Kidney glomerular epithelial cell (primary cell): Measurements from ENCODE around the gene PTPN7.
"Not testable (repeated sequence)": the region's sequence is repeated elsewhere in the genome, so short reads cannot be mapped to it uniquely, and the experiment has no call there.

Experiments used
- DNase-seq: peaks from one replicate; lab custom pipeline; 2025; lab: John Stamatoyannopoulos, UW

The PTPN7 gene

DNA sequence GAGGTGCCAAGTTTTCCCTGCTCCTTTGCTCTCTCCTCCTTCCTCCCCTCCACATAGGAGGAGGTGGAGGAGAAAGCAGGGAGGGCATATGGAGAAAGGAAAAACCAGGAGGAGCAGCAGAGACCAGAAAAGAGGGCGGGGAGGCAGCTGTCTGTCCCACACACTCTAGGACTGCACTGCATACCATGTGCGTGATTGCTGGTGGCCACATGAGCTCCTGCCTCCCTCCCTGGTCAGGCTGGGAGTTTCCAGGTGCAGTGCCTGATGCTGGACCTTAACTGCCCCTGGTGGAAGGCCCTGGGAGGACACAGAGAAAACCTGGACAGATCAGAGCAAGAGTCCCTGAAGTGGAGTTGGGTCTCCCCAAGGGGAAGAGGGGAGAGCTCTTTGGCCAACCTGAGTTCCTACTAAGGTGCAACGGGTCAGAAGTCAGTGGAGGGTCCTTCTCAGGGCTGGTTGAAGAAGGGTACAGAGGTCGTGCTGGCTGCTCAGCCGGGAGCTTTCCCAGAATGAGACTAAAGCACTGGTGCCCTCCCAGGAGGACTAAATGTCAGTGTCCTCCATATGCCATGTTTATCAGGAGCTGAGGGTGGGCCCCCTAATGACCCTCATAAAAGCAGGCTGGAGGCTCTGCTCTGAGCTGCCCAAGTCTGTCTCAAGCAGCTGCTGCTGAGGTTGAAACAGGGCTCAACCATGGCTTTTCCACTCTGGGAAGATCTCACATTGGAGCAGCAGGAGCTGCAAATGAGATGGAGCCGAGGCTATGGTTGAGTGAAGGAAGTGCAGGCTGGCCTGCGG is 29.7 kb upstream of the PTPN7 start:
- DNase-seq: peak; percentile 30

DNA sequence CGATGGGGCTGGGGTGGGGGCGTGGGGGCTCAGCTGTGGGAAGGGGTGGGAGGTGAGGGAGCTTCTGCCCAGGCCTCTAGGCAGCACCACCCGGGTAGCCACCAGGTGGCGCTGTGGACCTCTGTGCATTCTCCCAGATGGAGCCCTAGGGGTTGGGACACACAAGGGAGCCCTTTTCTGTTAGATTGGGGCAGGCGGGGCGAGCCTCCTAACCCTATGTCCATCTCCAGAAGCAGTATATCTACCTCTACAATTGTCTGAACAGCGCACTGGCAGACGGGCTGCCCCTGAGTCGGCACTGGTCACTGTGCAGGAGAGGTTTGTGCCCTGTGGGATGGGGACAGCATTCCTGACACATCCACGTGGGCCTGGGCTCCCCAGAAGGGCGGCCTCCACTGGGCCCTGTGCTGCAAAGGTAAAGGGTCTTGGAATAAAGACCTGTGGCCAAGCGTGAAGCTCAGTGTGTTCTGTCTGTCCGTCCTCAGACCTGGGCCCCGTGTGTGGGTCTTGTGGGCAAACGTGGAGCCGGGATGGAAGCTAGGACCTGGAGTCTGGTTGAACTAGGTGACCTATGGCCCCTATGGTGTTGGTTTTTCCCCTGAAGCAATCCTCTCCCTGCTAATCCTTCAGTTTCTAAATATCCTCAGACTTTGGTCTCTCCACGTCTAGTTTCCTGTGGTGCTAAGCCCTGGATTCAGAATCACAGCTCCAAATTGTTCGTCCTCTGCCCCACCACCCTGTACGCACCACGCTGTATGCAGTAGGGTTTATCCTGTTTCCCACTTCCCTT is 28.8 kb upstream of the PTPN7 start:
- no peak for DNase-seq

DNA sequence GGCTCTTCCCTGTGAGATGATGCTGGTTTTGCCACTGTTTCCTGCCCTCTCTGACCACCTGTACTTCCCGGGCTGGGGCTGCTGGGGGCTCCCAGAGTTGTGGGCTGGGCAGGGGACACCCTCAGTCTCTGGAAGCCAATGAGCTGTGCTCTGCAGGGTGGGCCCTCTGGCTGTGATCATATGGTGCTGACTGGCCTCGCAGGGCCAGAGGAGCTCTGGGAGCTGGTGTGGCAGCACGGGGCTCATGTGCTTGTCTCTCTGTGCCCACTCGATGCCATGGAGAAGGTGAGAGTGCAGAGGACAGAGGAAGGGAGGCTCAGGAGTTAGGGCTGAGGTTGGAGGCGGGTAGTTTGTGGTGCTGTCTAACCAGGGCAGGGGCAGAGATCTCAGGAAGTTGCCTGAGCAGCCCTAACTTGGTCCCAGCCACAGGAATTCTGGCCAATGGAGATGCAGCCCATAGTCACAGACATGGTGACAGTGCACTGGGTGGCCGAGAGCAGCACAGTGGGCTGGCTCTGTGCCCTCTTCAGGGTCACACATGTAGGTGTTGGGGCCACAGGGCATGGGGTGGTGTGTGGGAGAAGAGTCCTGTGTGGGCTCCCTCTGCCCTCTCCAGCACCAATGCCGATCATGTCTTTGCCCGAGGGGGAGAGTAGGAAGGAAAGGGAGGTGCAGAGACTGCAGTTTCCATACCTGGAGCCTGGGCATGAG is 27.4 kb upstream of the PTPN7 start:
- DNase-seq: no peak

DNA sequence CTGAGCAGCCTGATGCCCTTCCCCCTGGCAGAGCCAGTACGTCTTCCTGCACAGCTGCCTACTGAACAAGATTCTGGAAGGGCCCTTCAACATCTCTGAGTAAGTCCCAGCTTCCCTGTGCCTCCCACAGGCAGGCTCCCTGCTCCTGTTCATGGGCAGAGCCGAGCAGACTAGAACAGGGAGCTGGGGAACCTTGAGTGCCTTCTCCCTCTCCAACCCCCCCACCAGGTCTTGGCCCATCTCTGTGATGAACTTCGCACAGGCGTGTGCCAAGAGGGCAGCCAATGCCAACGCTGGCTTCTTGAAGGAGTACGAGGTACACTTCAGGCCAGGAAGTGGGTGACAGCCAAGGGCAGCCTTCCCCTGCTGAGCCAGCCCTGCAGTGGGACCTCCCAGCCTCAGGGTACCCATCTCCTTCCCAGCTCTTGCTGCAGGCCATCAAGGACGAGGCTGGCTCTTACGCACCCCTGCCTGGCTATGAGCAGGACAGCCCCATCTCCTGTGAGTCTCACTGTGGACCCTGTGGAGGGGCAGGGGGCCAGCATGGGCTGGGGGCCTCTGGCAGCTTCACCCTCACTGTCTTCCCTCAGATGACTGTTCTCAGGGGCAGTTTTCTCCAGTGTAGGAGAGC is 26.8 kb upstream of the PTPN7 start:
- no peak for DNase-seq

DNA sequence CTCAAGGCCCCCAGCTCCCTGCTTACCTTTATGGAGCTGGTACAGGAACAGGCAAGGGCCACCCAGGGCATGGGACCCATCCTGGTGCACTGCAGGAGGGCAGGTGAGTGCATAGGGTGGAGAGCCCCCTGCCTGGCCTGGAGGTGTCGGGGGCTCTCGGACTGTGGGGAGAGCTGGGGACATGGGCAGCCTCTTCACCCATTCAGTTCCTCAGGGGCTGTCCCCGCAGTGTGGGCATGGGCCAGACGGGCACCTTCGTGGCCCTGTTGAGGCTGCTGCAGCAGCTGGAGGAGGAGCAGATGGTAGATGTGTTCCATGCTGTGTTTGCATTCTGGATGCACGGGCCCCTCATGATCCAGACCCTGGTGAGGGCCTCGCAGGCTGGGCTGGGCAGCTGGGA is 25.9 kb upstream of the PTPN7 start:
- DNase-seq: no peak

DNA sequence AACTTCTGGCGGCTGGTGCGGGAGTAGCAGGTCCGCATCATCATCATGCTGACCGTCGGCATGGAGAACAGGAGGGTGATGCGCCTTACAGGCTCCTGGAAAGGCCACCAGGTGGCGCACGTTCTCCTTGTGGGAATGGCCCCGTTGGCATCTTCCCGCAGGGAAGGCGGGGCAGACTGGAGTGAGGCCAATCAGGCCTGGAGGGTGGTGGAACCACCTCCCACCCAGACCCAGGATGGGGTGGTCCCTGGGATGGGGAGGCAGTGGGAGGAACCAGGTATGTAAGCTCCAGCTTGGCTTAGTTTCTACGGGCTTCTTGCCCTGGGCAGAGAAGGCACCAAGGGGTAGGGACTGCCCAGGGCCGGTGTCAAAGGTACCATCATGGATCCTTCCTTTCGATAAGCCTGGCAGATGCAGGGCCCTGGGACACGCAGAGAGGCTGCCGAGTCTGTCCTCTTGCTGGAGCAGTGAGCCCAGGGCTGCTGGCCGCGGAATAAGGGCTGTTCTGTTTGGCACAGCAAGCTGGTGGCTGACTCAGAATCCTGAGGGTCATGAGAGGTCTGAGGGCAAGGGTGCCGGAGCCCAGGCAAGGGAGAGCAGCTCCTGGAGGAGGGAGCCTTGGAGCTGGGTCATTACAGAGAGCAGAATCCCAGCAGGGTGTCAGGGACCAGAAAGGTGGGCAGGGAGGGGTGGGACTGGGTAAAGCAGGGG is 24.5 kb upstream of the PTPN7 start:
- peak; percentile 76 for DNase-seq

DNA sequence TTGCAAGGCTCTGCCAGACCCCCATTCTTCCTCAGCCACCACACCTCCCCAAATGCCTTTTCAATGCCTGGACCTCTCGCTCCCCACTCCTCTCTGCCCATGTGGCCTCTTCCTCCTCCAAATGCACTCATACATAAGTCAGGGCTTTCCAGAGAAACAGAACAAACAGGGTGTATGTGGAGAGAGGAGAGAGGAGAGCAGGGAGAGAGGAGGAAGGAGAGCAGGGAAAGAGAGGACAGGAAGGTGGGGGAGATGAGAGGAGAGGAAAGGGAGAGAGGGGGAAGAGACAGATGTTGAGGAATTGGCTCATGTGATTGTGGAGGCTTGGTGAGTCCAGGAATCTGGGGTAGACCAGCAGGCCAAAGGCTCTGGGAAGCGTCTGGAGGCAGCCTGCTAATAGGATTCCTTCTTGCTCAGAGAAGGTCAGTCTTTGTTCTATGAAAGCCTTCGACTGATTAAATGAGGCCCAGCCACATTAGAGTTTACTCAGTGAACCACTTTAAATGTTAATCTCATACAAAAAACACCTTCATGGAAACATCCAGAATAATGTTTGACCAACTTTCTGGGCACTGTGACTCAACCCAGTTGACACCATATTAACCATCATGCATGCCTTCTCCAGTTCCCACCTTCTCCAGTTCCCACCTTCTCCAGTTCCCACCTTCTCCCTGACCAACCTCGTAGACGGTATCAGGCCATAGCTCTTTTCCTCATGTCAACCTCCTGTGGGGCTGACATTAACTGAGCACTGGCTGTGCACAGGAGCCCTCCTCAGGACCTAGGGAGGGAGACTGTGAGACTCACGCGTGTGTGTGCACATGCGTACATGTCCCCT is 21.9 kb upstream of the PTPN7 start:
- DNase-seq: no peak

DNA sequence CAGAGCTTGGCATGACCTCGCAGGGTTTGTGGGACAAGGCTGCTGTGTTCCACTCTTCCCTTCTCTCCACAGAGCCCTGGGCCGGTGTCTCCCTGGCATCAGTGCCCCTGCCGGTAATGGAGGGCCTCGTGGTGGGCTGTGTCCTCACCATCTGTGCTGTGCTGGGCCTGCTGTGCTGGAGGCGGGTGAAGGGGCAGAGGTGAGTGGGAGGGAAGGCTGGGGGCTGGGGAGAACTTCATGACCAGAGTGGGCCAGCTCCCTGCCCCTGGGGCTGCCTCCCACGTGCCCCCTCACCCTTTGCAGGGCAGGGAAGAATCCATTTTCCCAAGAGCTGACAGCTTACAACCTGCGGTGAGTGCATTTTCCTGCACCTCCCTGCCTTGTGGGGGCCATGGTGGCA is 21.2 kb upstream of the PTPN7 start:
- no peak for DNase-seq

DNA sequence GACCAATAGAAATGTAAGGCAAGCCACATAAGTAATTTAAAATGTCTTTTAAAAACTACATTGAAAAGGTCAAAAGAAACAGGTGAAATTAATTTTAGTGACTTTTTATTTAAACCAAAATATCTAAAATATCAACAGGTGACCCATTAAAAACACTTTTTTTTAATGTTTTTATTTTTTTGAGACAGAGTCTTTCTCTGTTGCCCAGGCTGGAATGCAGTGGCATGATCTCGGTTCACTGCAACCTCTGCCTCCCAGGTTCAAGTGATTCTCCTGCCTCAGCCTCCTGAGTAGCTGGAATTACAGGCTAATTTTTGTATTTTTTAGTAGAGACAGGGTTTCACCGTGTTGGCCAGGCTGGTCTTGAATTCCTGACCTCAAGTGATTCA is 20.3 kb upstream of the PTPN7 start:
- DNase-seq: not testable (repeated sequence)

DNA sequence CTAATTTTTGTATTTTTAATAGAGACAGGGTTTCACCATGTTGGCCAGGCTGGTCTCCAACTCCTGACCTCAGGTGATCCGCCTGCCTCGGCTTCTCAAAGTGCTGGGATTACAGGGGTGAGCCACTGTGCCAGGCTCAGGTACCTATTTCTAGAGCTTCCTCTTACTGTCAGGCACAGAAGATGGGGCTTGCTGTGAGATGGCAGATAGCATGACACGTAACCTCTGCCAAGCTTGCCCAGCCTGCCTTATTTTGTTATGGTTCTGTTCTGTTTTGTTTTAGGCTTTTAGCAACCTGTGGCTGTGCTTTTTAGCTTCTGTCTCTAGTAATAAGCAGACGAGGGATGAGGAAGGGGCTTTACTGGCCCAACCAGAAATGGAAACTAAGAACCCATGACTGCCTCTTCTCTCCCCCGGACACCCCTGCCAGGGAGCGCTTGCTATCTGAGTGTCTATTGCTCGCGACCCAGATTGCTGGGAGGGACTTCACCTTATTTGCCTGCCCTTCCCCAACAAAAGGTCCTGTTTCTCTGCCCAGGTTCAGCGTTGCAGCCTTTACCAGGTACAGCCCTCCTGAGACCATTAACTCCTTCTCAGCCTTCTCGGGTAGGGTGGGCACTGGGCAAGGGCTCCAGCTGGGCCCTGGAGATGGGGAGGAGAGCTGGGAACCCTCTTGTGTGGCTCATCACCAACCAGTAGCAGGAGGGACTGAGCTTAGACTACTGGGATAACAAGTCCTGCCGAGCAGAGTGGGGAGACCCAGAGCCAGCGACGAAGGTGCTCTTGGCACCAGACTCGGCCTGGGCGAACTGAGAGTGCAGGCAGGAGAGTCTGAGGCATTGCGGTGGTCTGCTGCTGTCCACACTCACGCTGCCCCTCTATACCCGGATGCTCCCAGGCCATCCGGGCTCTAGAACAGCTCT is 19.7 kb upstream of the PTPN7 start:
- no peak for DNase-seq

DNA sequence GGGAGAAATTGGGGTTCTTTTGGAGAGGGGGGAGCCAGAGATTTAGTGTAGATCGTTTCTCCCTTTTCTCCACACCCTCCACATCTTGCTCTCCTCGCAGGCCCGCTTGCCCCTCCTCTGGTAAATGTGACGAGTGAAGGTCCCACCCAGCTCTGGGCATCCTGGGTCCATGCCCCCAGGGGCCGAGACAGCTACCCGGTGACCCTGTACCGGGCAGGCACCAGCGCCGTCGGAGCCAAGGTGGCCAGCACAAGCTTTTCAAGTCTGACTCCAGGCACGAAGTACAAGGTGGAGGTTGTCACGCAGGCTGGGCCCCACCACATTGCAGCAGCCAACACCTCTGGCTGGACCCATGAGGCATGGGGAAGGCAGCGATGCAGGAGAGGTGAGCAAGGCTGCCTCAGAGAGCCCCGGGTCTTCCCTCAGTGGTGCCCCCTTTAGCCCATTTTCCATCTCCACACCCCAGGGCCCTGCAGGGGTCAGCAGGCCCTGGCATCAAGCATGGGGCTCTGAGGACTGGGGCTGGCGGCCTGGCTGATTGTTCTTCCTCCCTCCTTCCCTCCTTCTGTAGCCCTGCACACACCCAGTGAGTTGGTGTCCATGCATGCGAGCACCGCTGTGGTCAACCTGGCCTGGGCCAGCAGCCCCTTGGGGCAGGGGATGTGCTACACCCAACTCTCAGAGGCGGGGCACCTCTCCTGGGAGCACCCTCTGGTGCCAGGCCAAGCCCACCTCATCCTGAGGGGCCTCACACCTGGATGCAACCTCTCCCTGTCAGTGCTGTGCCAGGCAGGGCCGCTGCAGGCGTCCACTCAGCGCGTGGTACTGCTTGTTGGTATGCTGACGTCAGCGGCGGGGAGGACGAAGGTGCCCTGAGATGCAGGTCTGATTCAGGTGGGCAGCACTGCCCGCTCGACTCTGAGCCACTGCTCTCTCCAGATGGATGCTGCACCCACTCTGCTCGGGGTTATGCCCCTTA is 16.8 kb upstream of the PTPN7 start:
- DNase-seq: no peak

DNA sequence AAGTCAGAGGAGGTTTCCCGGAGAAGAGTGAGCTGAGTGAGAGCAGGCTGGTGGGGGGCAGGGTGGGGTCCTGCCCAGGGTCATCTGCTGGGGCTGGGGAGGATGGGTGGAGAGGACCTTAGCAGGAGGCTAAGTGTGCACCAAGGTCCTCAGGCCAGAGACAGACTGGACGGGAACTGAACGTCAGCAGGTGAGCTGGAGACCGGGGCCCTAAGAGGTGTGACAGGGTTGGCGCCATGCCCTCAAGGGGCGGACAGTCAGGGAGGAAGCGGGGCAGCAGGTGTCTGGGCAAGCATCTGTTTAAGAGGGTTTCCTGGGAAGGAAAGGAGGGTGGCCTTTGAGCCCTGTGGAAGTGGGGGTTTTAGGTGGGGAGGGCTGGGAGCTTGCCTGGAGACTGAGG is 13.6 kb upstream of the PTPN7 start:
- no peak for DNase-seq

DNA sequence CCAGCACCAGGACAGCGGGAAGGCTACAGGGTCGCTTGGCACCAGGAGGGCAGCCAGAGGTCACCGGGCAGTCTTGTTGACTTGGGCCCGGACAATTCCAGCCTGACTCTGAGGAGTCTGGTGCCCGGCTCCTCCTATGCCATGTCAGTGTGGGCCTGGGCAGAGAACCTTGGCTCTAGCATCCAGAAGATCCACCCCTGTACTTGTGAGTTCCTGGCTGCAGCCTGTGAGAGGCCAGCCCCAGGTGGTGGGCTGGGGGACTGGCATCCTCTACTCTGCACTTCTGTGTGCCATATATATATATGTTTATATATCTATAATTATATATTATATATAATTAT is 11.6 kb upstream of the PTPN7 start:
- no peak for DNase-seq

DNA sequence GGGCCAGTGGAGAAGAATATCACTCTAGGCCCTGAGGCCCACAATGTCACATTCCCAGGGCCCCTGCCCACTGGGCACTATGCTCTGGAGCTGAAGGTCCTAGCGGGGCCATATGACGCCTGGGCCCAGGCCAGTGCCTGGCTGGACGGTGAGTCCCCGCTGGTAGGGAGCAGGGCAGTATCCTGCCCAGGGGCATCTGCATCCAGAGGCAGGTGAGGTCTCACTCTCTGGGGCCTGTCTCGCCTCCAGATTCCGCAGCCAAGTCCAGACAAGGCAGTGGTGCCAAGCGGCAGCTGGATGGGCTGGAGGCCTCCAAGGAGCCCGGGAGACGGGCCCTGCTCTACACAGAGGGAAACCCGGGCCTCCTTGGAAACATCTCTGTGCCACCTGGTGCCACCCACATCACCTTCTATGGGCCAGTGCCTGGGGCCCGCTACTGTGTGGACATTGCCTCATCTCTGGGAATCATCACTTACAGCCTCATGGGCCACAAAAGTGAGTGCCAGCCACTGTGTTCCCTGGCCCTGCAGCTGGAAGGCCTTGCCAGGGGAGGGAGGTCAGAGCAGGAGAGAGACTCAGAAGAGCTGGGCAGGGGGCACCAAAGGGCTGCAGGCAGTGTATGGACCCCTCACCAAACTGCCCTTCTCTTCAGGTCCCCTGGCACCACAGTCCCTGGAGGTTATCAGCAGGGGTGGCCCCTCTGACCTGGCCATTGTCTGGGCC is 11.1 kb upstream of the PTPN7 start:
- no peak for DNase-seq

DNA sequence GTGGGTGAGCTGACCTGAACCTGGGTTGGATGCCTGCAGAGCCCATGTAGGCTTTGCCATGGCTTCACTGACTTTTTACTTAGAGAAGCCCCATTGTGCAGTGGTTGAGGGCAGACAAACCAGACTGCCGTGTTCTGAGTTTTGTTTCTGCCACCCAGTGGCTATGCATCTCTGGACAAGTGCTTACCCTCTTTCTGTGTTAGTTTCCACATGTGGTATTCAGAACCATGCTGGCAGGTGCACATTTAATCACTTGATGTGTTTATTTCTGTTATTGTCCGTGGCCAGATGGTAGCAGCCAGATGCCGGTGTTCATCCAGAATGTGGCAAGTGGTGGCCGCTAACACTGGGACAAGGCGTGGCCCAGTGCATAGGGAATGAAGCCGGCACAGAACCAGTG is 10.3 kb upstream of the PTPN7 start:
- DNase-seq: no peak

DNA sequence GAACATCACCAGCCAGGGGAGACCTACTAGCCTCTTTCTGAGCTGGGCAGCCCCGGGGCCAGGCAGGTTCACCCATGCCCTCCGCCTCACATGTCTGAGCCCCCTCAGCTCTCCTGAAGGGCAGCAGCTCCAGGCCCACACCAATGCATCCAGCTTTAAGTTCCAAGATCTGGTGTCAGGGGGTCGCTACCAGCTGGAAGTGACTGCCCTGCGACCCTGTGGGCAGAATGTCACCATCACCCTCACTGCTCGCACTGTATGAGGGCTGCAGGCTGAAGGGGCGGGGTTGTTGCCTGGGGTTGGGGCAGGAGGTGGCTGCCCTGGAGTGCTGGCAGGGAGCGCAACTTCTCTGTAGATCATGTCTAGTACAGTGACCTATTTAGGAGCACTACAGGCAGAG is 8.5 kb upstream of the PTPN7 start:
- no peak for DNase-seq

DNA sequence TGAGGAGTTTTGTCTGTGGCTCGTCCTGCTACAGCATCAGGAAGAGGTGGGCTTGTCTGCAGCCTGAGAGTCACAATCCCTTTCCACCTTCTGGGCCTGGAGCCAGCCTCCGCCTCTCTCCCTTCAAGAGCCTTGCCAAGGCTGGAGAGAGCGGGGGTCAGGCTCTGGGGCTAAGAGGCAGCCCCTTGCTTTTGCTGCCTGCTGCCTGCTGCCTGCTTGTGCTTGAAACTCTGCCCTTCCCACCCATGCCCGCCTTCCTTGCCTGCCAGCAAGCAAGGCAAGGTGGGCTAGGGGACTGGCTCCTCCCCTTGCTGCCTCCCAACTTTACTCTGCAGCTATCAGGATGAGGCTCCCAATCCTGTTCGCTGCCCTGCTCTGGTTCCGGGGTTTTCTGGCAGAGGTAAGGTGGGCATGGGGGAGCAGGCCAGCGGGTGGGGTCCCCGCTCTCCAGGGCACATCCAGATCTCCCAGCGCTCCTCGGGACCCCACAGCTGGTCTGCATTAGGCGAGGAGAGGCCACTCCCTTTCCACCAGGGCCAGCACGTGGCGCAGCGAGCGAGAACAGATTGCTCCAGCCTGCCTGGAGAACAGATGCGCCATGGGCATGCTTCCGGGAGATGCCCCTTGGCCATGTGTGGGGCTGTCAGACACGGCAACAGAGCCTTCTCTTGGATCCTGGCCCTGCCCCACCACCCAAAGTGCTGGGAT is 7.5 kb upstream of the PTPN7 start:
- DNase-seq: no peak
